Kidney (tissue), 14 donors: ENCODE measurements around the gene IER3. TPM values are rescaled to one million over a fixed set of nuclear protein-coding genes. Genes with fewer than 3 reads are reported as not detected.

Experiments
- DNase-seq, 5 donors: peaks; one replicate each; pipeline ENCODE4 v3.0.0-alpha.2; 2013 to 2020
- FAIRE-seq: peaks from 2 replicates; lab custom pipeline; 2012; peaks lifted over from hg19 to GRCh38; lab: Jason Lieb, UNC
- H3K27ac ChIP-seq, 2 donors: one replicate each; pipeline ENCODE4 v1.7.0; 2013; ENCODE audit warnings: low read depth in 2 of 2, low read length in 2 of 2, inconsistent platforms in 1 of 2
- H3K27me3 ChIP-seq: one replicate; pipeline ENCODE4 v1.7.1; 2013; ENCODE audit warnings: low read length, inconsistent platforms; ENCODE audit not compliant: control insufficient read depth, insufficient read depth
- H3K36me3 ChIP-seq, 3 donors: one replicate each; pipeline versions ENCODE4 v1.7.0 to v1.7.1; 2013; ENCODE audit warnings: low read length in 3 of 3, control low read depth in 1 of 3, inconsistent platforms in 1 of 3; ENCODE audit not compliant: insufficient read depth in 3 of 3, control insufficient read depth in 2 of 3
- H3K4me1 ChIP-seq, 3 donors: one replicate each; pipeline versions ENCODE4 v1.7.0 to v1.7.1; 2013; ENCODE audit warnings: low read length in 3 of 3, inconsistent platforms in 1 of 3, low read depth in 1 of 3; ENCODE audit not compliant: control insufficient read depth in 2 of 3, insufficient read depth in 2 of 3
- H3K4me3 ChIP-seq, 3 donors: one replicate each; pipeline versions ENCODE4 v1.7.0 to v1.8.1; 2013; ENCODE audit warnings: low read length in 3 of 3, control low read depth in 1 of 3, inconsistent platforms in 1 of 3
- H3K9ac ChIP-seq, 3 donors: one replicate each; pipeline versions ENCODE4 v1.7.0 to v1.7.1; 2013; ENCODE audit warnings: low read length in 3 of 3, control low read depth in 1 of 3, inconsistent platforms in 1 of 3
- H3K9me3 ChIP-seq, 3 donors: one replicate each; pipeline versions ENCODE4 v1.7.0 to v1.7.1; 2013; ENCODE audit warnings: low read length in 3 of 3, control low read depth in 1 of 3, inconsistent platforms in 1 of 3; ENCODE audit not compliant: control insufficient read depth in 2 of 3, insufficient read depth in 1 of 3
- CTCF ChIP-seq: IDR thresholded peaks from 3 replicates; pipeline ENCODE4 v1.5.1; 2012; ENCODE audit warnings: mild to moderate bottlenecking, moderate library complexity, borderline replicate concordance; ENCODE audit not compliant: insufficient read depth; ENCODE audit errors: extremely low read depth
- intact Hi-C: fragments of 100-400 bp; cut with DNase I; formaldehyde crosslinking; loops from one replicate; pipeline ENCODE4 v1.11.1; 2022
- polyA plus RNA-seq: library from polyadenylated mRNA; stranded (reverse); fragments of 350-450 nt; fragmentation: Illumina TruSeq; extraction: RNeasy Lipid Tissue Mini Kit (QIAGEN cat#74804); gene quantifications from one replicate; pipeline ENCODE4 v1.2.3, GENCODE V29; 2014; ENCODE audit warnings: low read depth, low replicate concordance; ENCODE audit not compliant: insufficient read depth
- total RNA-seq: library from RNA; stranded (reverse); fragmentation: NEBNext Ultra II Directional; extraction: Animal tissue kit (Norgen Biotek cat#: 25700); gene quantifications from one replicate; pipeline ENCODE4 v1.2.1, GENCODE V29; 2021
- donor health status: control.
- donor health status: control.
- donor health status: control.
- donor health status: control.
- donor health status: control.
- donor health status: DM: yes; HTN: yes; CAD: no.
- donor health status: Normal renal cell carcinoma (clear cell type).

The IER3 gene
- total and polyA plus RNA-seq, 2 donors from 2014 or later, result 59.5 to 94.3 TPM

- TF ChIP-seq CTCF, result no peak
- Histone ChIP-seq H3K27me3 (no peaks in the 10 kb centered on the region), H3K36me3 (peaks cover 15 to 21% (median 16%) of the 10 kb centered on the region in 3 donors), H3K4me1 (peaks cover 0 to 29% (median 22%) of the 10 kb centered on the region in 3 donors), H3K9ac (peak overlapping the region; percentile 75 to 90 (median 89)), H3K9me3 (no peaks in the 10 kb centered on the region), H3K4me3 (peak overlapping the region; percentile 81 to 91 (median 82)), H3K27ac (peak overlapping the region; percentile 92 to 98)
- no peak for DNase-seq
- intact Hi-C loops, result no loop called here
- FAIRE-seq, result no peak
Observed at GRCh38 chr6:30741789-30742315, 2.5 kb downstream of the IER3 start.

GRCh38 chr6:30741063-30741779, 3.1 kb downstream of the IER3 start:
- peak in 1 of 5 donors; percentile 50 for DNase-seq
- no peak for FAIRE-seq
- peaks cover 15 to 22% (median 16%) of the 10 kb centered on the region in 3 donors for H3K36me3 ChIP-seq
- peaks cover 0 to 31% (median 22%) of the 10 kb centered on the region in 3 donors for H3K4me1 ChIP-seq
- TF ChIP-seq CTCF, result no peak
- no peaks in the 10 kb centered on the region for H3K9me3 ChIP-seq
- peak overlapping the region; percentile 81 to 91 (median 82) for H3K4me3 ChIP-seq
- peak overlapping the region; percentile 92 to 98 for H3K27ac ChIP-seq
- intact Hi-C loops, result no loop called here
- peak overlapping the region; percentile 75 to 90 (median 89) for H3K9ac ChIP-seq
- H3K27me3 ChIP-seq, result no peaks in the 10 kb centered on the region

- Histone ChIP-seq H3K4me1 (peaks cover 0 to 31% (median 22%) of the 10 kb centered on the region in 3 donors), H3K36me3 (peaks cover 16 to 29% (median 21%) of the 10 kb centered on the region in 3 donors), H3K27ac (no peak overlapping the region), H3K4me3 (no peak overlapping the region), H3K9me3 (no peaks in the 10 kb centered on the region), H3K9ac (no peak overlapping the region), H3K27me3 (no peaks in the 10 kb centered on the region)
- intact Hi-C loops, result no loop called here
- TF ChIP-seq CTCF, result no peak
- DNase-seq, result no peak
- no peak for FAIRE-seq
Observed at GRCh38 chr6:30740540-30740870, 3.8 kb downstream of the IER3 start.
